ENCODE results near the gene CCZ1B. TPM values are rescaled to one million over a fixed set of nuclear protein-coding genes. Genes with fewer than 3 reads are reported as not detected.
"Not testable (repeated sequence)": the region's sequence is repeated elsewhere in the genome, so short reads cannot be mapped to it uniquely, and the experiment has no call there.

The CCZ1B gene
- total RNA-seq, 2 experiments from 2014 or later: 20.7 to 52.0 TPM

DNA sequence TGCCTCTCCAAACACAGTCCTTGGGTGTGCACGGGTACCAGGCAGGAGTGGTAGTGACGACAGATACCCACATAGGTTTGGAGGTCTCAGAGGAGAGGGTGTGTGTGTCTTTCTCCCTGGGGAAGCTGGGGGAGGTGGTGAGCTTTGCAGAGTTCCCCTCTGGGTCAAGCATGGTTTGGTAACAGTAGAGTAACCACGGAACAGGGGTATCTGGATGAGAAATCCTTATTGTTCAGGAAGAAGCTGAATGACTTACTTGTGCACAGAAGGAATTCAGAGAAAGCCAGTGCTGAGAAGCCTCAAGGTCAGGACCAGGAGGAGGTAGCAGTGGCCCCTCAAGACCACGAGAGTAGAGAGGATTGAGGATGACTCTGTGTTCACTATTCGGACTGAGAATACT, 3.5 kb upstream of the CCZ1B start:
- H3K36me3 ChIP-seq (ENCODE audit: insufficient read depth, low read length); H3K9me3 ChIP-seq (ENCODE audit: low read length); H3K4me1 ChIP-seq (ENCODE audit: insufficient read depth, low read length, poor library complexity, severe bottlenecking); CTCF ChIA-PET (ENCODE audit: unreplicated experiment); H3K4me2 ChIP-seq (ENCODE audit: low read length); H3K9me2 ChIP-seq (ENCODE audit: insufficient read depth, low read length); BruUV-seq (replicated peaks); H3K79me2 ChIP-seq (ENCODE audit: insufficient read depth, low read depth, low read length); H3K4me3 ChIP-seq (ENCODE audit: low read depth, low read length, poor library complexity, severe bottlenecking); DNase-seq (ENCODE audit: low spot score); H3K27ac ChIP-seq (ENCODE audit: low read depth, low read length, poor library complexity, severe bottlenecking); H2AFZ ChIP-seq (ENCODE audit: low read length); H4K20me1 ChIP-seq (ENCODE audit: insufficient read depth, low read length); intact Hi-C loops (cut with micrococcal nuclease; ENCODE audit: unreplicated experiment): not testable (repeated sequence)
- POLR2A ChIA-PET: interaction anchor here (0.7 kb wide), 1 partner anchor 431 kb away, joined by 4 read pairs; no protein-coding TSS in a partner anchor

DNA sequence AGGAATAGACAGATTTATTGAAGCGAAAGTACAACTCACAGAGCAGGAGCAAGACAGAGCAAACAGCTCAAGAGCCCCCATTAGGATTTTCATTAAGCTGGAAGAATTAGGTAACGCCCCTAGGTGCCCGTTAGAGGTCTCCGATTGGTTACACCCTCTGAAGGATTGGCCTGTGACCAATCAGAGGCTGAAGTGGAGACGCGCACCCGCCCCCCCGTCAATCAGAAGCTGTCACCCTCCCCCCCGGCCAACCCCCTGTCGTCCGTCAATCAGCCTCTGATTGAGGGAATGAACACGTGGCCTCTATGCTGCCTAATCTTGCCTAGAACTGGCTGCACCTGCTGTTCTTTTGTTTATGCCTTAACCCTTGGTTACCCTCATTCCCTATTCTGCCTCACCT, 1.1 kb upstream of the CCZ1B start:
- H3K4me3 ChIP-seq (ENCODE audit: low read depth, low read length, poor library complexity, severe bottlenecking); H3K9me3 ChIP-seq (ENCODE audit: low read length); H3K4me1 ChIP-seq (ENCODE audit: insufficient read depth, low read length, poor library complexity, severe bottlenecking); H3K27ac ChIP-seq (ENCODE audit: low read depth, low read length, poor library complexity, severe bottlenecking); H3K36me3 ChIP-seq (ENCODE audit: insufficient read depth, low read length); H3K79me2 ChIP-seq (ENCODE audit: insufficient read depth, low read depth, low read length); H4K20me1 ChIP-seq (ENCODE audit: insufficient read depth, low read length); BruUV-seq (replicated peaks); CTCF ChIA-PET (ENCODE audit: unreplicated experiment); H2AFZ ChIP-seq (ENCODE audit: low read length); intact Hi-C loops (cut with micrococcal nuclease; ENCODE audit: unreplicated experiment); DNase-seq (ENCODE audit: low spot score); H3K9me2 ChIP-seq (ENCODE audit: insufficient read depth, low read length); H3K4me2 ChIP-seq (ENCODE audit: low read length): not testable (repeated sequence)
- POLR2A ChIA-PET: interaction anchor here (0.6 kb wide), 1 partner anchor 9 kb away, joined by 3 read pairs; no protein-coding TSS in a partner anchor

DNA sequence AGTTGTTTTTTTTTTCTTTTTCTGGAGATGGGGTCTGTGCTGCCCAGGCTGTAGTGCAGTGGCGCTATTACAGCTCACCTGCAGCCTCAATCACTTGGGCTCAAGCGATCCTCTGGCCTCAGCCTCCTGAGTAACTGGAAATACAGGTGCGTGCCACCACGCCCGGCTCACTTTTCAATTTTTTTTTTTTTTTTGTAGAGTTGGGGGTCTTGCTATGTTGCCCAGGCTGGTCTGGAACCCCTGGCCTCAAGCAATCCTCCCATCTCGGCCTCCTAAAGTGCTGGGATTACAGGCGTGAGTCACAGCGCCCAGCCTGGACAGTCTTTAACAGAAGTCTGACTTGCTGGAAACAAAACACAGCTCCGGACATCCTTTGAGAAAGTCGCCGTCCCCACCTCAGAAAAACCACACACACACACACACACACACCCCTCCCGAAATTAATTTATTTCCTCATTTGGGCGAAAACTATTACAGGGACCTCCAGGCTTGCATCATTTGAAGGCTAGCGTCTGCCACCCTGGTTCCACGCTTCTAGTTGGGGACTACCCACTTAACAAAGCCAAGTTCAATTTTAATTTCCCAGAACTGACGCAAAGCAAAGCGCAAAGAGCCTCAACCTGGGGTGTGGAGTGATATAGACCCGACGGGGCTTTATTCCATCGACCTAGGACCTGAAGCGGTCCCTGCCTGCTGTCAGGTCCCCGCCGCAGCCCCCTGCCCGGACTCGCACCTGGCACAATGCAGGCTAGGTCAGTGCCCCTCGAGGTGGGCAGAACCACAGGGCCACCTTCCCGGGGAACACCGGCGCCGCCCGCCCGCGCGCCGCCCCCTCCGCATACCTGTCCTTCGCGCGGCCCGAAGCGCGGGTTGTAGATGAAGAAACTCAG, 594 bp downstream of the CCZ1B start:
- Histone ChIP-seq H3K4me2 (ENCODE audit: low read length) (peak overlapping the region; percentile 42), H3K4me3 (ENCODE audit: low read depth, low read length, poor library complexity, severe bottlenecking) (peak overlapping the region; percentile 66)
- CTCF ChIA-PET (ENCODE audit: unreplicated experiment); H3K4me1 ChIP-seq (ENCODE audit: insufficient read depth, low read length, poor library complexity, severe bottlenecking); BruUV-seq (replicated peaks); DNase-seq (ENCODE audit: low spot score); intact Hi-C loops (cut with micrococcal nuclease; ENCODE audit: unreplicated experiment); H2AFZ ChIP-seq (ENCODE audit: low read length); H4K20me1 ChIP-seq (ENCODE audit: insufficient read depth, low read length); H3K79me2 ChIP-seq (ENCODE audit: insufficient read depth, low read depth, low read length); H3K9me2 ChIP-seq (ENCODE audit: insufficient read depth, low read length); H3K27ac ChIP-seq (ENCODE audit: low read depth, low read length, poor library complexity, severe bottlenecking); H3K36me3 ChIP-seq (ENCODE audit: insufficient read depth, low read length); H3K9me3 ChIP-seq (ENCODE audit: low read length); POLR2A ChIA-PET: not testable (repeated sequence)

DNA sequence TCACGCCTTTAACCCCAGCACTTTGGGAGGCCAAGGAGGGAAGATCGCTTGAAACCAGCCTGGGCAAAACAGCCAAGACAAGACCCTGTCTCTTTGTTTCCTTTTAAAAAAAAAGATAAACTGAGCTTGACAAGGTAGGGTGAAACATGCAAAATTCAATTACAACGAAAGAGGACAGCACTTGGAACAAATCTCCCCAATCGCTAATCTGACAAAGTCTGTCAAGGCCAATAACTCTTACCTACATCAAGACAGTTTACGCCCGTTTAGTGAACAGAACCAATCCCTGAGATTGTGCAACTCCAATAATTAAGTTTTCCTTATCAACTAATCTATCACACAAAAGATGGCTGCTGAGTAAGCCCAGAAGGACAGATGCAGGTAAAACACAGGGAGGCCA, 4.5 kb downstream of the CCZ1B start:
- H3K4me1 ChIP-seq (ENCODE audit: insufficient read depth, low read length, poor library complexity, severe bottlenecking); H3K9me3 ChIP-seq (ENCODE audit: low read length); H3K4me2 ChIP-seq (ENCODE audit: low read length); H4K20me1 ChIP-seq (ENCODE audit: insufficient read depth, low read length); CTCF ChIA-PET (ENCODE audit: unreplicated experiment); H3K9me2 ChIP-seq (ENCODE audit: insufficient read depth, low read length); H3K27ac ChIP-seq (ENCODE audit: low read depth, low read length, poor library complexity, severe bottlenecking); H3K79me2 ChIP-seq (ENCODE audit: insufficient read depth, low read depth, low read length); H2AFZ ChIP-seq (ENCODE audit: low read length); DNase-seq (ENCODE audit: low spot score); H3K4me3 ChIP-seq (ENCODE audit: low read depth, low read length, poor library complexity, severe bottlenecking); BruUV-seq (replicated peaks); intact Hi-C loops (cut with micrococcal nuclease; ENCODE audit: unreplicated experiment): not testable (repeated sequence)
- POLR2A ChIA-PET: interaction anchor here (0.6 kb wide), 1 partner anchor 995 kb away, joined by 3 read pairs; no protein-coding TSS in a partner anchor
- H3K36me3 ChIP-seq (ENCODE audit: insufficient read depth, low read length): peaks cover 10% of the 10 kb centered on the region

DNA sequence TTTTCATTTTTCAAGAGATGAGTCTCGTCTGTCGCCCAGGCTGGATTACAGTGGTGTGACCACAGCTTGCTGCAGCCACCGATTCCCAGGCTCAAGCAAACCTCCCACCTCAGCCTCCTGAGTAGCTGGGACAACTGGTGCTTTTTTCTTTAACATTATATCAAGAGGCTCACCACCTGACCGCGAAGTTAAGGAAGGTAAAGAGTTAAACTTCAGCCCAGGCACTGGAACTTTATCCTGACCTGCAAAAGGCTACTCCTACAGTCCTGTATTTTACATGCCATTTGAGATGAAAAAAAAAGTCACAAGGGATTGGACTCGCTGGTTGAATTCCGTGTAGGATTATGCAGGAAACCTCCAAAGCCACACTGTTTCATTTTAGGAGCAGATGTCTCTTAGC, 10.6 kb downstream of the CCZ1B start:
- H3K4me2 ChIP-seq (ENCODE audit: low read length); H3K9me3 ChIP-seq (ENCODE audit: low read length); H3K9me2 ChIP-seq (ENCODE audit: insufficient read depth, low read length); POLR2A ChIA-PET; CTCF ChIA-PET (ENCODE audit: unreplicated experiment); H3K4me1 ChIP-seq (ENCODE audit: insufficient read depth, low read length, poor library complexity, severe bottlenecking); DNase-seq (ENCODE audit: low spot score); intact Hi-C loops (cut with micrococcal nuclease; ENCODE audit: unreplicated experiment); H3K36me3 ChIP-seq (ENCODE audit: insufficient read depth, low read length); H2AFZ ChIP-seq (ENCODE audit: low read length); H4K20me1 ChIP-seq (ENCODE audit: insufficient read depth, low read length); BruUV-seq (replicated peaks); H3K4me3 ChIP-seq (ENCODE audit: low read depth, low read length, poor library complexity, severe bottlenecking); H3K79me2 ChIP-seq (ENCODE audit: insufficient read depth, low read depth, low read length); H3K27ac ChIP-seq (ENCODE audit: low read depth, low read length, poor library complexity, severe bottlenecking): not testable (repeated sequence)

DNA sequence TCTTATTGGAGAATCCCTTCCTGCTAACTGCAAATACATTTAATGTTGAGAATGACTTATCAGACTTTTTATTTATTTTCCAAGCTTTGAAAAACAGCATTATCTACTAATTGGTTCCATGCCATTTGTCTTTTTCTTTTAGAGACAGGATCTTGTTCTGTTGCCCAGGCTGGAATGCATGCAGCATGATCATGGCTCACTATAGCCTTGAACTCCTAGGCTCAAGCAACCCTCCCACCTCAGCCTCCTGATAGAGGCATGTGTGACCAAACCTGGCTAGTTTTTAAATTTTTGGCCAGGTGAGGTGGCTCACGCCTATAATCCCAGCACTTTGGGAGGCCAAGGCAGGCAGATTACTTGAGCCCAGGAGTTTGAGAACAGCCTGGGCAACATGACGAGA, 13.1 kb downstream of the CCZ1B start:
- H3K4me2 ChIP-seq (ENCODE audit: low read length); H3K36me3 ChIP-seq (ENCODE audit: insufficient read depth, low read length); H3K4me3 ChIP-seq (ENCODE audit: low read depth, low read length, poor library complexity, severe bottlenecking); H2AFZ ChIP-seq (ENCODE audit: low read length); POLR2A ChIA-PET; DNase-seq (ENCODE audit: low spot score); H3K27ac ChIP-seq (ENCODE audit: low read depth, low read length, poor library complexity, severe bottlenecking); H3K79me2 ChIP-seq (ENCODE audit: insufficient read depth, low read depth, low read length); H4K20me1 ChIP-seq (ENCODE audit: insufficient read depth, low read length); intact Hi-C loops (cut with micrococcal nuclease; ENCODE audit: unreplicated experiment); H3K4me1 ChIP-seq (ENCODE audit: insufficient read depth, low read length, poor library complexity, severe bottlenecking); H3K9me3 ChIP-seq (ENCODE audit: low read length); CTCF ChIA-PET (ENCODE audit: unreplicated experiment); BruUV-seq (replicated peaks); H3K9me2 ChIP-seq (ENCODE audit: insufficient read depth, low read length): not testable (repeated sequence)

Measured in OCI-LY7 (cell line).